ENCODE data around the gene COL1A1. TPM values are rescaled to one million over a fixed set of nuclear protein-coding genes. Genes with fewer than 3 reads are reported as not detected.

COL1A1 gene
- total and polyA plus RNA-seq, 2 of the 13 experiments (the other 11 are each of a cell fraction or from before 2014, with no cell fraction given): 0.05 TPM; not detected in 1

- ChIA-PET POLR2A (no interaction called here), CTCF (ENCODE audit: low intra/inter-chr PET ratio, low total read pairs) (no interaction called here)
- FAIRE-seq: no peak
- intact Hi-C loops (cut with micrococcal nuclease; ENCODE audit: unreplicated experiment) (no loop called here), in situ Hi-C loops (cut with HindIII; ENCODE audit: extremely low pct_ligation_motif_present, low pct_unique_long_range_greater_than_20kb) (no loop called here)
- no peaks in the 10 kb centered on the region for H3K36me3 ChIP-seq (replicated peaks in 1 of 2; ENCODE audit: control insufficient read depth in 1 of 2, insufficient read depth in 2 of 2, low read length in 2 of 2)
- H3K9me3 ChIP-seq (ENCODE audit: low read length): no peaks in the 10 kb centered on the region
- H3K9ac ChIP-seq (ENCODE audit: insufficient read depth, low read depth, low read length): no peak overlapping the region
- H3K27me3 ChIP-seq (ENCODE audit: control insufficient read depth in 1 of 2, insufficient read depth in 2 of 2, low read length in 2 of 2): peaks cover 4 to 40% of the 10 kb centered on the region in 2 experiments
- H3K79me2 ChIP-seq (ENCODE audit: insufficient read depth, low read length): no peaks in the 10 kb centered on the region
- no peak overlapping the region for H2AFZ ChIP-seq (ENCODE audit: low read length)
- H4K20me1 ChIP-seq (ENCODE audit: insufficient read depth, low read length): no peaks in the 10 kb centered on the region
- no peak overlapping the region for H3K27ac ChIP-seq (ENCODE audit: extremely low read length, insufficient read depth, low read length)
- DNase-seq (ENCODE audit: low spot score): peak; percentile 49
- ATAC-seq: peak; percentile 16; the same call in 2 of the 3 replicates
- H3K4me2 ChIP-seq (ENCODE audit: low read depth, low read length): peak overlapping the region; percentile 22; the same call in 1 of the 2 replicates
- BruUV-seq (replicated peaks): no TSS peak
- 41% methylated on average over 12 of the region's 12 CpGs for WGBS (ENCODE audit: low lambda C conversion rate)
- H3K4me1 ChIP-seq (ENCODE audit: insufficient read depth, low read length): peaks cover 36% of the 10 kb centered on the region
- H3K4me3 ChIP-seq (replicated peaks in 1 of 3; ENCODE audit: insufficient read depth in 1 of 3, low read depth in 2 of 3, low read length in 3 of 3): 0 out of 6 replicates have a peak overlapping the region, but pooled peaks of 1 of the 3 experiments have one; percentile 0
- TF ChIP-seq ZNF574 (CRISPR knock-in tag; IDR thresholded peaks at IDR 0.05) (0 out of 2 replicates have a peak, but pooled peaks have one; percentile 44), CEBPB (IDR thresholded peaks at IDR 0.05; ENCODE audit: borderline replicate concordance, low read depth, low read length) (peak; percentile 74; the same call in 1 of the 2 replicates), ASH2L (IDR thresholded peaks at IDR 0.05; ENCODE audit: insufficient read length, low read depth, low read length) (no peak), HOXA3 (CRISPR knock-in tag; IDR thresholded peaks at IDR 0.05) (0 out of 2 replicates have a peak, but pooled peaks have one; percentile 7), SNRNP70 (IDR thresholded peaks at IDR 0.05; ENCODE audit: low read depth, low read length) (no peak), ELF1 (CRISPR knock-in tag; IDR thresholded peaks at IDR 0.05) (no peak), ZBTB4 (CRISPR knock-in tag; IDR thresholded peaks at IDR 0.05; ENCODE audit: borderline replicate concordance) (0 out of 2 replicates have a peak, but pooled peaks have one; percentile 30), ZNF720 (CRISPR knock-in tag; IDR thresholded peaks at IDR 0.05) (no peak), ZNF274 (CRISPR knock-in tag; IDR thresholded peaks at IDR 0.05) (peak; percentile 39; the same call in 1 of the 2 replicates), CEBPG (CRISPR knock-in tag; IDR thresholded peaks at IDR 0.05) (peak; percentile 70), ARID4A (CRISPR knock-in tag; IDR thresholded peaks at IDR 0.05; ENCODE audit: borderline replicate concordance) (peak; percentile 34; the same call in 1 of the 2 replicates), ZNF792 (CRISPR knock-in tag; IDR thresholded peaks at IDR 0.05) (0 out of 2 replicates have a peak, but pooled peaks have one; percentile 9)
Measured at GRCh38 chr17:50181591-50182560, 19.6 kb downstream of the COL1A1 start.
